Adrenal gland (tissue), 5 donors: ENCODE results near the gene C4BPA.

Source experiments
- CTCF ChIP-seq, 6 experiments: fragments of 450-650 bp in 4 of 6; fragments of 200-600 bp in 2 of 6; sonication (generic) in 1 of 6; IDR thresholded peaks; 1 replicate in 5 of 6; 2 replicates in 1 of 6; pipeline versions ENCODE4 v1.5.1 to v1.8.0; 2016 to 2021; ENCODE audit warnings: antibody characterized with exemption in 6 of 6, mild to moderate bottlenecking in 2 of 6, moderate library complexity in 1 of 6
- POLR2A ChIP-seq, 2 donors: fragments of 450-650 bp; IDR thresholded peaks; one replicate each; pipeline ENCODE4 v1.6.1; 2017; ENCODE audit warnings: antibody characterized with exemption in 2 of 2, mild to moderate bottlenecking in 2 of 2, moderate library complexity in 1 of 2
- donor health status: DM: no; HTN: no; CAD: no.

GRCh38 chr1:207124389-207124788, 20.4 kb downstream of the C4BPA start:
- no peak for TF ChIP-seq CTCF (IDR thresholded peaks at IDR 0.05)
- TF ChIP-seq POLR2A (IDR thresholded peaks at IDR 0.05): no peak
